Stimulated activated CD4-positive, alpha-beta T cell treated with anti-CD3 and anti-CD28 coated beads, Interleukin-1b, Interleukin-23, amount 100 ng/mL, for 24 hours (primary cell): ENCODE measurements around the gene APBA2.

Experiments used
- DNase-seq, 4 experiments: peaks; one replicate each; pipeline ENCODE4 v3.0.0-alpha.2; 2020; ENCODE audit warnings: low read depth in 4 of 4, low spot score in 1 of 4

The APBA2 gene

GRCh38 chr15:28895146-28895545 lies 9.4 kb downstream of the APBA2 start:
- DNase-seq: no peak

GRCh38 chr15:28895566-28895965 lies 9.8 kb downstream of the APBA2 start:
- DNase-seq: no peak

GRCh38 chr15:28896951-28897350 lies 11.2 kb downstream of the APBA2 start:
- DNase-seq: no peak

- no peak for DNase-seq
Observed at GRCh38 chr15:28897861-28898585, 12.2 kb downstream of the APBA2 start.

GRCh38 chr15:28899061-28899738 lies 13.4 kb downstream of the APBA2 start:
- DNase-seq: no peak

- DNase-seq: no peak
Observed at GRCh38 chr15:28900041-28900891, 14.5 kb downstream of the APBA2 start.

GRCh38 chr15:28900892-28901586 lies 15.3 kb downstream of the APBA2 start:
- no peak for DNase-seq

GRCh38 chr15:28901587-28901980 lies 15.8 kb downstream of the APBA2 start:
- DNase-seq: no peak

- DNase-seq: no peak
Observed at GRCh38 chr15:28901987-28902745, 16.4 kb downstream of the APBA2 start.

- DNase-seq: no peak
Observed at GRCh38 chr15:28902856-28903255, 17.1 kb downstream of the APBA2 start.

- no peak for DNase-seq
Observed at GRCh38 chr15:28903555-28903954, 17.8 kb downstream of the APBA2 start.

GRCh38 chr15:28904003-28904402 lies 18.2 kb downstream of the APBA2 start:
- DNase-seq: no peak

GRCh38 chr15:28904541-28905315 lies 19.0 kb downstream of the APBA2 start:
- DNase-seq: no peak

GRCh38 chr15:28907338-28907960 lies 21.7 kb downstream of the APBA2 start:
- DNase-seq: no peak

GRCh38 chr15:28909958-28910500 lies 24.3 kb downstream of the APBA2 start:
- DNase-seq: no peak

- no peak for DNase-seq
Observed at GRCh38 chr15:28911310-28911931, 25.6 kb downstream of the APBA2 start.

- no peak for DNase-seq
Observed at GRCh38 chr15:28912422-28912821, 26.6 kb downstream of the APBA2 start.

- DNase-seq: no peak
Observed at GRCh38 chr15:28913171-28913765, 27.5 kb downstream of the APBA2 start.
